Breast epithelium (tissue), 4 donors: Measurements from ENCODE around the gene CLEC9A. TPM values are rescaled to one million over a fixed set of nuclear protein-coding genes. Genes with fewer than 3 reads are reported as not detected.

Experiments
- DNase-seq, 2 donors: peaks; one replicate each; pipeline ENCODE4 v3.0.0-alpha.2; 2019; ENCODE audit warnings: low spot score in 2 of 2
- H3K27ac ChIP-seq, 2 donors: fragments of 200-600 bp; sonication (generic) in 1 of 2; one replicate each; pipeline ENCODE4 v1.5.1; 2016 to 2019; ENCODE audit warnings: mild to moderate bottlenecking in 1 of 2
- H3K27me3 ChIP-seq, 2 donors: fragments of 200-600 bp; sonication (generic) in 1 of 2; one replicate each; pipeline versions ENCODE4 v1.5.1 to v1.6.0; 2017 to 2019; ENCODE audit warnings: control low read depth in 1 of 2, mild to moderate bottlenecking in 1 of 2
- H3K36me3 ChIP-seq: fragments of 200-600 bp; one replicate; pipeline ENCODE4 v1.5.1; 2019
- H3K4me1 ChIP-seq, 2 donors: fragments of 200-600 bp; sonication (generic); one replicate each; pipeline ENCODE4 v1.5.1; 2016 to 2019; ENCODE audit warnings: control low read depth in 1 of 2
- H3K4me3 ChIP-seq, 3 donors: fragments of 200-600 bp; sonication (generic); 1 replicate in 2 of 3; 2 replicates in 1 of 3; pipeline ENCODE4 v1.5.1; 2016 to 2019; ENCODE audit warnings: mild to moderate bottlenecking in 3 of 3, moderate library complexity in 2 of 3
- H3K9me3 ChIP-seq, 2 donors: fragments of 200-600 bp; sonication (generic) in 1 of 2; one replicate each; pipeline ENCODE4 v1.5.1; 2016 to 2019; ENCODE audit warnings: control low read depth in 1 of 2
- CTCF ChIP-seq, 3 donors: fragments of 450-650 bp; IDR thresholded peaks; one replicate each; pipeline ENCODE4 v1.5.1; 2016 to 2017; ENCODE audit warnings: antibody characterized with exemption in 3 of 3, mild to moderate bottlenecking in 3 of 3, moderate library complexity in 3 of 3
- POLR2A ChIP-seq: fragments of 450-650 bp; IDR thresholded peaks from one replicate; pipeline ENCODE4 v1.6.1; 2016; ENCODE audit warnings: antibody characterized with exemption, mild to moderate bottlenecking, moderate library complexity
- POLR2AphosphoS5 ChIP-seq, 3 donors: sonication (generic); formaldehyde crosslinking; IDR thresholded peaks; one replicate each; pipeline ENCODE4 v1.6.1; 2017; ENCODE audit warnings: antibody characterized with exemption in 3 of 3
- intact Hi-C: fragments of 100-400 bp; cut with DNase I; formaldehyde crosslinking; loops from one replicate; pipeline ENCODE4 v1.15.1; 2023; ENCODE audit warnings: low total_unique reads
- total RNA-seq, 3 donors: library from RNA; depleted of rRNA; stranded (reverse); fragments of >200 nt; gene quantifications; one replicate each; pipeline ENCODE4 v1.1.0, GENCODE V29; 2016

CLEC9A gene
- total RNA-seq, 3 donors from 2014 or later = not detected

DNA sequence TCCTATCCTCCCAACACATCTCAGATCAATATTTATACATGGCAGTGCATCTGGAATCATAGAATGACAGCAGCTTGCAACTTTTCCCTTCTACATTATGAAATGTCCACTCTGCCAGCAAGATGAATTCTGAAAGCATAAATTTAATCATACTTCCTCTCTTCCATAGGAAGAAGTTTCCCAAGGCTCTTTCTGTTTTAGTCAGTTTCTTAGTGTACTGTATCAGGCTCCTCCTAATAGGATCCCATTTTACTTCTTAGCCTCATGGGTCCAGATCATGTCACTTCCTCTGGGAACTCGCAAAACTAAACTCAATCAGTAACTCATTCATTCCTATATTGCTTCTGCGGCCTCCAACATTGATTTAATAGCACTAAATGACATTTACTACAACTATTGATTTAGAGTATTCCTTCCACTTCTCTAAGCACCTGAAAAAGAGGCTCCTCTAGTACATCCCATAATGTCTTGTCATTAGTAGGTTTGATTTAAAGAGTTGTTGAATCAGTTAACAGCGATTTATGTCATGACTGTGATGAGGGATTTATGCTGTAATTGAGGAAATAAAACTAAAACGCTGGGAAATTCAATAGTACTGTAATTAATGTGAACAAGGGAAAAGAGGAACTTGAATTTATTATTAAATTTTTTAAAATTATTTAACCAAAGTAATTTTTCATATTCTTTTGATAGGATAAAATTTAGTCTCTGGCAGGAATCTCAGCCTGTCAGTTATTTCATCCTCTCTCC, 64.3 kb downstream of the CLEC9A start:
- Histone ChIP-seq H3K27ac (peak overlapping the region in 1 of 2 donors; percentile 27), H3K9me3 (no peaks in the 10 kb centered on the region), H3K36me3 (no peaks in the 10 kb centered on the region), H3K4me3 (no peak overlapping the region), H3K4me1 (no peaks in the 10 kb centered on the region), H3K27me3 (no peaks in the 10 kb centered on the region)
- no peak for DNase-seq
- intact Hi-C loops = no loop called here
- TF ChIP-seq POLR2A (no peak), CTCF (IDR thresholded peaks at IDR 0.05) (no peak), POLR2AphosphoS5 (IDR thresholded peaks at IDR 0.05) (no peak)

DNA sequence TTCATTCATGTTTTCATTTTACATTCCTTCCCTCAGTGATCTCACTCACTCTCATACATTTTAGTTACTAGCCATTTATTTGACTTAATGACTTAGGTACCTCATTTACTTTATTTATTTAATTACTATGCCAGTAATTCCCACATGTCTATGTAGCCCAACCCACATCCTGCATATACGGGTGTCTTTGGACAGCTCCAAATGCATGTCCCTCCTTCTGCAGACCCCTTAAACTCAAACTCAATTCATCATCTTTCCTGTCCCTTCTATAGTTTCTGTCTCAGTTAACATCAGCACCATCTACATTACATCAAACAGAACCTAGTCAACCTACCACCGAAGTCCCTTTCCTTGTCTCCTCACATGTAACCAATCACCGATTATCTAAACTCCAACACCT, 65.5 kb downstream of the CLEC9A start:
- no peak overlapping the region for H3K4me3 ChIP-seq
- H3K4me1 ChIP-seq = no peaks in the 10 kb centered on the region
- intact Hi-C loops = no loop called here
- H3K27me3 ChIP-seq = no peaks in the 10 kb centered on the region
- no peak for DNase-seq
- H3K27ac ChIP-seq = peak overlapping the region in 1 of 2 donors; percentile 34
- TF ChIP-seq CTCF (IDR thresholded peaks at IDR 0.05) (no peak), POLR2A (no peak), POLR2AphosphoS5 (IDR thresholded peaks at IDR 0.05) (no peak)
- no peaks in the 10 kb centered on the region for H3K9me3 ChIP-seq
- no peaks in the 10 kb centered on the region for H3K36me3 ChIP-seq

- DNase-seq = no peak
- H3K4me1 ChIP-seq = peaks cover 0 to 11% of the 10 kb centered on the region in 2 donors
- TF ChIP-seq POLR2AphosphoS5 (IDR thresholded peaks at IDR 0.05) = no peak
- TF ChIP-seq POLR2A = no peak
- TF ChIP-seq CTCF (IDR thresholded peaks at IDR 0.05) = no peak
- intact Hi-C loops = no loop called here
- H3K36me3 ChIP-seq = no peaks in the 10 kb centered on the region
- peak overlapping the region in 1 of 3 donors; percentile 27 for H3K4me3 ChIP-seq
- peak overlapping the region in 1 of 2 donors; percentile 28 for H3K27ac ChIP-seq
- no peaks in the 10 kb centered on the region for H3K27me3 ChIP-seq
- no peaks in the 10 kb centered on the region for H3K9me3 ChIP-seq
These were observed 67.0 kb downstream of the CLEC9A start for GRCh38 chr12:10097521-10097920.

- peak in 1 of 2 donors; percentile 29 for DNase-seq
- intact Hi-C loops = no loop called here
- H3K27ac ChIP-seq = peak within 1 kb of the TSS; percentile 19 to 62
- peak within 1 kb of the TSS; percentile 14 to 41 (median 19) for H3K4me3 ChIP-seq
- H3K36me3 ChIP-seq = no peaks in the 10 kb centered on the region
- TF ChIP-seq CTCF (IDR thresholded peaks at IDR 0.05) (no peak), POLR2AphosphoS5 (IDR thresholded peaks at IDR 0.05) (peak; percentile 33 to 59 (median 54)), POLR2A (no peak)
- no peaks in the 10 kb centered on the region for H3K9me3 ChIP-seq
- no peaks in the 10 kb centered on the region for H3K27me3 ChIP-seq
- peaks cover 0 to 11% of the 10 kb centered on the region in 2 donors for H3K4me1 ChIP-seq
These were observed 68.3 kb downstream of the CLEC9A start, which contains the start of gene CLEC1A for GRCh38 chr12:10098791-10099190. Gene CLEC1A (minus strand): TSS chr12:10098985. CDS start chr12:10098922, 63 bp downstream.

GRCh38 chr12:10101042-10101579, 70.6 kb downstream of the CLEC9A start:
- DNase-seq = peak in 1 of 2 donors; percentile 69
- intact Hi-C loops = no loop called here
- H3K36me3 ChIP-seq = no peaks in the 10 kb centered on the region
- H3K4me1 ChIP-seq = peaks cover 0 to 11% of the 10 kb centered on the region in 2 donors
- H3K4me3 ChIP-seq = peak overlapping the region in 1 of 3 donors; percentile 25
- TF ChIP-seq CTCF (IDR thresholded peaks at IDR 0.05) (no peak), POLR2A (no peak)
- H3K9me3 ChIP-seq = no peaks in the 10 kb centered on the region
- no peaks in the 10 kb centered on the region for H3K27me3 ChIP-seq
- H3K27ac ChIP-seq = peak overlapping the region; percentile 14 to 35
